H1 (cell line): Measurements from ENCODE around the gene DMWD. TPM values are rescaled to one million over a fixed set of nuclear protein-coding genes. Genes with fewer than 3 reads are reported as not detected.
A peak's percentile ranks its signal among the peaks of the same experiment; 100 is the strongest.

Experiments
- CTCF ChIA-PET: fragments of 300-600 bp; sonication (Branson Sonifier 250); formaldehyde crosslinking; loops from one replicate; lab custom pipeline; 2021; ENCODE audit not compliant: partially characterized antibody; lab: Charles Lee
- POLR2A ChIA-PET: fragments of 300-600 bp; sonication (Branson Sonifier 250); formaldehyde crosslinking; loops from one replicate; lab custom pipeline; 2021; ENCODE audit warnings: inconsistent platforms; ENCODE audit not compliant: partially characterized antibody; lab: Charles Lee
- DNase-seq, 2 experiments: peaks; one replicate each; pipeline versions ENCODE4 v3.0.0 to v3.0.0-alpha.2; 2010 to 2022; ENCODE audit warnings: low spot score in 2 of 2, low read depth in 1 of 2, mixed read lengths in 1 of 2
- FAIRE-seq: peaks from 2 replicates; lab custom pipeline; 2011; peaks lifted over from hg19 to GRCh38; lab: Jason Lieb, UNC
- H2AFZ ChIP-seq: 2 replicates; pipeline ENCODE4 v1.8.1; 2012; ENCODE audit warnings: low read length, inconsistent platforms
- H2AK5ac ChIP-seq: 2 replicates; pipeline ENCODE4 v1.6.1; 2013; ENCODE audit warnings: low read depth, low read length
- H2BK120ac ChIP-seq: replicated peaks from 2 replicates; pipeline ENCODE3; 2013; ENCODE audit warnings: low read depth, low read length, inconsistent platforms
- H2BK12ac ChIP-seq: 2 replicates; pipeline ENCODE4 v1.6.1; 2013; ENCODE audit warnings: low read depth, low read length
- H2BK15ac ChIP-seq: 2 replicates; pipeline ENCODE4 v1.6.1; 2013; ENCODE audit warnings: low read length
- H2BK20ac ChIP-seq: 2 replicates; pipeline ENCODE4 v1.6.1; 2013; ENCODE audit warnings: low read length
- H2BK5ac ChIP-seq: 2 replicates; pipeline ENCODE4 v1.6.1; 2013; ENCODE audit warnings: low read depth, low read length
- H3K14ac ChIP-seq: 2 replicates; pipeline ENCODE4 v1.6.1; 2013; ENCODE audit warnings: inconsistent platforms; ENCODE audit not compliant: insufficient read length
- H3K18ac ChIP-seq: 2 replicates; pipeline ENCODE4 v1.6.1; 2013; ENCODE audit warnings: low read length; ENCODE audit errors: extremely low read depth
- H3K23ac ChIP-seq: 2 replicates; pipeline ENCODE4 v1.6.1; 2013; ENCODE audit warnings: inconsistent platforms; ENCODE audit not compliant: insufficient read length
- H3K23me2 ChIP-seq: 2 replicates; pipeline ENCODE4 v1.6.1; 2013; ENCODE audit warnings: low read depth, low read length
- H3K27ac ChIP-seq: 2 replicates; pipeline ENCODE4 v1.6.1; 2011; ENCODE audit warnings: low read depth, low read length, inconsistent platforms
- H3K27me3 ChIP-seq, 4 experiments: replicated peaks in 1 of 4; 1 replicate in 1 of 4; 2 replicates in 3 of 4; pipeline versions ENCODE4 v1.6.1 to v1.8.1; 2011 to 2013; ENCODE audit warnings: low read length in 3 of 4, mild to moderate bottlenecking in 3 of 4, inconsistent platforms in 2 of 4, mixed read lengths in 2 of 4, moderate library complexity in 1 of 4; ENCODE audit not compliant: control insufficient read depth in 3 of 4, insufficient read depth in 3 of 4; ENCODE audit errors: extremely low read depth in 1 of 4
- H3K36me3 ChIP-seq, 4 experiments: 2 replicates each; pipeline versions ENCODE4 v1.6.1 to v1.8.1; 2011 to 2013; ENCODE audit warnings: mild to moderate bottlenecking in 4 of 4, low read length in 3 of 4, moderate library complexity in 2 of 4, control low read depth in 1 of 4, inconsistent platforms in 1 of 4; ENCODE audit not compliant: insufficient read depth in 4 of 4, control insufficient read depth in 2 of 4
- H3K4ac ChIP-seq: replicated peaks from 2 replicates; pipeline ENCODE3; 2013; ENCODE audit warnings: low read length, low read depth, mixed read lengths, inconsistent platforms; ENCODE audit not compliant: insufficient read length
- H3K4me1 ChIP-seq, 4 experiments: replicated peaks in 1 of 4; 1 replicate in 1 of 4; 2 replicates in 3 of 4; pipeline versions ENCODE4 v1.6.1 to v1.8.1; 2011 to 2013; ENCODE audit warnings: low read length in 3 of 4, inconsistent platforms in 2 of 4, mixed read lengths in 1 of 4; ENCODE audit not compliant: insufficient read depth in 4 of 4, control insufficient read depth in 3 of 4
- H3K4me2 ChIP-seq, 2 experiments: 2 replicates each; pipeline versions ENCODE4 v1.6.1 to v1.8.1; 2011 to 2013; ENCODE audit warnings: low read depth in 2 of 2, low read length in 2 of 2, control low read depth in 1 of 2, inconsistent platforms in 1 of 2, mild to moderate bottlenecking in 1 of 2; ENCODE audit not compliant: insufficient read depth in 1 of 2
- H3K4me3 ChIP-seq, 4 experiments: fragments of 200-600, 300-600 bp in 1 of 4; sonication (generic), shearing (Covaris generic), sonication (Bioruptor Twin) in 1 of 4; 2 replicates each; pipeline versions ENCODE4 v1.5.1 to v1.8.1; 2011 to 2016; ENCODE audit warnings: low read length in 4 of 4, low read depth in 3 of 4, control low read depth in 2 of 4, inconsistent platforms in 2 of 4, mild to moderate bottlenecking in 2 of 4, mixed read lengths in 1 of 4, moderate library complexity in 1 of 4; ENCODE audit not compliant: insufficient read depth in 2 of 4; ENCODE audit errors: extremely low read depth in 1 of 4
- H3K56ac ChIP-seq: replicated peaks from 2 replicates; pipeline ENCODE3; 2013; ENCODE audit warnings: low read depth, mild to moderate bottlenecking, mixed read lengths, low read length, inconsistent platforms; ENCODE audit not compliant: insufficient read length
- H3K79me1 ChIP-seq: 2 replicates; pipeline ENCODE4 v1.6.1; 2013; ENCODE audit warnings: low read depth, low read length, control low read depth
- H3K79me2 ChIP-seq, 2 experiments: 2 replicates each; pipeline versions ENCODE4 v1.6.1 to v1.8.1; 2012 to 2013; ENCODE audit warnings: low read length in 2 of 2, mild to moderate bottlenecking in 2 of 2, inconsistent platforms in 1 of 2; ENCODE audit not compliant: insufficient read depth in 2 of 2, control insufficient read depth in 1 of 2
- H3K9ac ChIP-seq, 4 experiments: replicated peaks in 1 of 4; 1 replicate in 1 of 4; 2 replicates in 3 of 4; pipeline versions ENCODE4 v1.6.1 to v1.8.1; 2011 to 2013; ENCODE audit warnings: low read depth in 3 of 4, low read length in 3 of 4, control low read depth in 2 of 4, mild to moderate bottlenecking in 2 of 4, moderate library complexity in 2 of 4, inconsistent platforms in 1 of 4; ENCODE audit errors: extremely low read depth in 1 of 4
- H3K9me3 ChIP-seq, 2 experiments: 2 replicates each; pipeline versions ENCODE4 v1.6.1 to v1.8.1; 2012 to 2013; ENCODE audit warnings: mild to moderate bottlenecking in 2 of 2, moderate library complexity in 2 of 2, control low read depth in 1 of 2, inconsistent platforms in 1 of 2, low read depth in 1 of 2, low read length in 1 of 2, mixed read lengths in 1 of 2; ENCODE audit not compliant: insufficient read depth in 2 of 2
- H4K20me1 ChIP-seq, 2 experiments: replicated peaks in 1 of 2; 2 replicates each; pipeline versions ENCODE3 to v1.8.1; 2011 to 2013; ENCODE audit warnings: inconsistent platforms in 2 of 2, low read length in 2 of 2, mild to moderate bottlenecking in 1 of 2; ENCODE audit not compliant: insufficient read depth in 2 of 2, control insufficient read depth in 1 of 2
- H4K5ac ChIP-seq: 2 replicates; pipeline ENCODE4 v1.6.1; 2013; ENCODE audit warnings: low read length, low read depth, mixed read lengths, inconsistent platforms; ENCODE audit not compliant: insufficient read length
- H4K8ac ChIP-seq: 2 replicates; pipeline ENCODE4 v1.8.0; 2013; ENCODE audit warnings: mild to moderate bottlenecking, moderate library complexity, low read length, inconsistent platforms; ENCODE audit not compliant: insufficient read depth; ENCODE audit errors: extremely low read depth
- H4K91ac ChIP-seq: replicated peaks from 2 replicates; pipeline ENCODE3; 2013; ENCODE audit warnings: low read length, mixed read lengths, inconsistent platforms; ENCODE audit not compliant: insufficient read length
- GABPA ChIP-seq: IDR thresholded peaks from 2 replicates; pipeline ENCODE4 v1.6.1; 2011; ENCODE audit warnings: mild to moderate bottlenecking, low read length, moderate library complexity, borderline replicate concordance; ENCODE audit not compliant: insufficient read depth
- GTF2F1 ChIP-seq: IDR thresholded peaks from 2 replicates; pipeline ENCODE4 v1.6.1; 2012; ENCODE audit warnings: low read depth, low read length, improper control_type of control experiment, borderline replicate concordance
- POLR2A ChIP-seq, 2 experiments: IDR thresholded peaks; 1 replicate in 1 of 2; 2 replicates in 1 of 2; pipeline ENCODE4 v1.6.1; 2011; ENCODE audit warnings: low read depth in 2 of 2, low read length in 2 of 2, mild to moderate bottlenecking in 2 of 2; ENCODE audit errors: control extremely low read depth in 1 of 2
- POLR2AphosphoS5 ChIP-seq: IDR thresholded peaks from 2 replicates; pipeline ENCODE4 v1.6.1; 2011; ENCODE audit warnings: low read depth, low read length
- WGBS, 2 experiments: shearing (Covaris generic) in 1 of 2; methylation state at CpG; one replicate each; pipeline versions ENCODE4 v1.1.6 to v1.1.7; 2013 to 2015; ENCODE audit warnings: low lambda C conversion rate in 2 of 2, mixed read lengths in 2 of 2, inconsistent platforms in 1 of 2, low coverage in 1 of 2, missing lambda C conversion rate in 1 of 2; ENCODE audit not compliant: insufficient replicate concordance in 2 of 2, insufficient coverage in 1 of 2, insufficient read length in 1 of 2; ENCODE audit errors: extremely low coverage in 1 of 2, missing lambda C conversion rate in 1 of 2; 5-methylcytosine and 5-hydroxymethylcytosine counted together
- polyA plus RNA-seq, 7 experiments: library from polyadenylated mRNA; depleted of rRNA in 3 of 7; stranded (reverse) in 5 of 7; unstranded in 2 of 7; fragments of >200 nt in 5 of 7; fragments of 200-250 nt in 2 of 7; gene quantifications; 1 replicate in 5 of 7; 2 replicates in 1 of 7; 4 replicates in 1 of 7; pipeline versions ENCODE4 v1.2.1 to v1.2.3, GENCODE V29; 2011 to 2013; ENCODE audit warnings: missing spikeins in 2 of 7, mixed read lengths in 2 of 7
- total RNA-seq: library from RNA; stranded (reverse); fragmentation: NEBNext Ultra II Directional; extraction: Animal tissue kit (Norgen Biotek cat#: 25700); gene quantifications from 2 replicates; pipeline ENCODE4 v1.2.1, GENCODE V29; 2021

DMWD gene
- total and polyA plus RNA-seq, 2 of the 8 experiments (the other 6 are each of a cell fraction or from before 2014, with no cell fraction given), result 13.6 to 41.0 TPM

DNA sequence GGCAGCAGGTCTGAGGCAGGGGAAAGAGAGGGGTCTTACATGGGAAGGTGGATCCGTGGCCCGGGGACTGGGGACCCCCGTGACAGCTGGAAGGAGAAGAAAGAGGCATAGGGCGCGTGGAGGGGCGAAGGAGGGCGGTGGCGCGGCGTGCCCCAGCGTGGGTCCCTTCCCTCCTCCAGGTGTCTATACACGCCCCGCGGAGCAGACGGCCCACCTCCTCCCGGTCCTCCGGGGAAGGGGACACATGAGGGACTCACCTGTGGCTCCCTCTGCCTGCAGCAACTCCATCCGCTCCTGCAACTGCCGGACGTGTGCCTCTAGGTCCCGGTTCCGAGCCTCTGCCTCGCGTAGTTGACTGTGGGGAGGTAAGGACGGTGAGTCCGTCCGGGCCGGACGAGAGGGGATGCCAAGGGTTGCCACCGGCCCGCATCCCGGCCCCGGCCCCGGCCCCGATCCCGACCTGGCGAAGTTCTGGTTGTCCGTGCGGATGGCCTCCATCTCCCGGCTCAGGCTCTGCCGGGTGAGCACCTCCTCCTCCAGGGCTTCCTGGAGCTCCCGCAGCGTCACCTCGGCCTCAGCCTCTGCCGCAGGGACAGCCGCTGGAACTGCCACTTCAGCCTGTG is 21.2 kb downstream of the DMWD start:
- ChIA-PET POLR2A (interaction anchor here (0.6 to 16.2 kb wide), 12 partner anchors 9 to 81 kb away, joined by 3 to 284 read pairs (median 22); partner anchors contain the start of genes DMPK, FBXO46, MEIOSIN and QPCTL), CTCF (interaction anchor here (0.6 to 6.7 kb wide), 13 partner anchors 10 to 91 kb away, joined by 3 to 55 read pairs (median 4); partner anchors contain the start of genes DMPK, FBXO46 and RSPH6A)
- Histone ChIP-seq H3K14ac (no peak overlapping the region), H3K9ac (peak overlapping the region in 1 of 4 experiments; percentile 33; a peak in 2 of 7 replicates), H3K79me1 (no peaks in the 10 kb centered on the region), H3K23me2 (peaks cover 28% of the 10 kb centered on the region), H3K56ac (no peak overlapping the region), H4K8ac (no peak overlapping the region), H2AFZ (no peak overlapping the region), H3K27me3 (no peaks in the 10 kb centered on the region), H2BK120ac (no peak overlapping the region), H3K36me3 (peaks cover 0 to 2% (median 0%) of the 10 kb centered on the region in 4 experiments; a peak in 2 of 8 replicates), H2BK20ac (no peak overlapping the region), H4K91ac (no peak overlapping the region), H2BK15ac (0 out of 2 replicates have a peak overlapping the region, but pooled peaks have one; percentile 46), H3K27ac (no peak overlapping the region), H4K5ac (no peak overlapping the region), H3K4me2 (peak overlapping the region; percentile 61 to 99), H4K20me1 (no peaks in the 10 kb centered on the region), H3K4me1 (peaks cover 0 to 13% (median 10%) of the 10 kb centered on the region in 4 experiments; a peak in 5 of 7 replicates), H2AK5ac (no peak overlapping the region), H3K4ac (no peak overlapping the region), H3K79me2 (no peaks in the 10 kb centered on the region), H3K9me3 (no peaks in the 10 kb centered on the region), H3K23ac (no peak overlapping the region), H3K18ac (no peak overlapping the region), H3K4me3 (peak overlapping the region; percentile 37 to 83 (median 78); a peak in 7 of 8 replicates), H2BK12ac (0 out of 2 replicates have a peak overlapping the region, but pooled peaks have one; percentile 9), H2BK5ac (no peak overlapping the region)
- DNase-seq (peak in 1 of 2 experiments; percentile 55), FAIRE-seq (no peak)
- no peak for TF ChIP-seq GABPA
- TF ChIP-seq GTF2F1, result no peak
- TF ChIP-seq POLR2A (IDR thresholded peaks at IDR 0.05; ENCODE audit: control extremely low read depth in 1 of 2, low read depth in 2 of 2, low read length in 2 of 2), result peak in 1 of 2 experiments; percentile 50; a peak in 1 of 3 replicates
- peak; percentile 61; the same call in 1 of the 2 replicates for TF ChIP-seq POLR2AphosphoS5
- WGBS, 2 experiments, result 84% methylated on average over 22 of the region's 46 CpGs; no CpG with 5 or more reads in 1 of the 2 experiments
